Heart left ventricle (tissue), 16 donors: ENCODE results near the gene BDNF. TPM values are rescaled to one million over a fixed set of nuclear protein-coding genes. Genes with fewer than 3 reads are reported as not detected.
A peak's percentile ranks its signal among the peaks of the same experiment; 100 is the strongest.
"Not testable (repeated sequence)": the region's sequence is repeated elsewhere in the genome, so short reads cannot be mapped to it uniquely, and the experiment has no call there.

ENCODE experiments used
- ATAC-seq, 4 donors: fragments of 200-7000 bp; cut with Tn5 transposase; one replicate each; pipeline ENCODE4 v1.9.1; 2020 to 2022; ENCODE audit warnings: moderate library complexity in 4 of 4, mild to moderate bottlenecking in 3 of 4, moderate number of reproducible peaks in 1 of 4
- DNase-seq, 5 donors: peaks; one replicate each; pipeline ENCODE4 v3.0.0-alpha.2; 2020
- H3K27ac ChIP-seq, 12 donors: fragments of 200-600 bp; sonication (generic) in 4 of 12; one replicate each; pipeline versions ENCODE4 v1.5.0 to v1.8.0; 2016 to 2022; ENCODE audit warnings: mild to moderate bottlenecking in 2 of 12
- H3K27me3 ChIP-seq, 9 donors: fragments of 200-600 bp; sonication (generic) in 2 of 9; one replicate each; pipeline versions ENCODE4 v1.5.1 to v1.8.0; 2016 to 2022; ENCODE audit warnings: mild to moderate bottlenecking in 3 of 9
- H3K36me3 ChIP-seq, 9 donors: fragments of 200-600 bp; sonication (generic) in 2 of 9; one replicate each; pipeline versions ENCODE4 v1.5.0 to v1.8.0; 2018 to 2022; ENCODE audit warnings: mild to moderate bottlenecking in 2 of 9
- H3K4me1 ChIP-seq, 12 donors: fragments of 200-600 bp; sonication (generic) in 4 of 12; one replicate each; pipeline versions ENCODE4 v1.5.0 to v1.8.0; 2016 to 2022; ENCODE audit warnings: mild to moderate bottlenecking in 3 of 12
- H3K4me3 ChIP-seq, 12 donors: fragments of 200-600 bp; sonication (generic) in 4 of 12; one replicate each; pipeline versions ENCODE4 v1.5.0 to v1.8.0; 2017 to 2022; ENCODE audit warnings: mild to moderate bottlenecking in 9 of 12, moderate library complexity in 4 of 12
- H3K9me3 ChIP-seq, 12 donors: fragments of 200-600 bp; sonication (generic) in 4 of 12; one replicate each; pipeline versions ENCODE4 v1.5.0 to v1.8.0; 2016 to 2022; ENCODE audit warnings: mild to moderate bottlenecking in 1 of 12
- CTCF ChIP-seq, 12 donors: fragments of 200-600 bp; sonication (generic) in 4 of 12; IDR thresholded peaks; one replicate each; pipeline versions ENCODE4 v1.5.0 to v1.8.0; 2018 to 2022; ENCODE audit warnings: antibody characterized with exemption in 12 of 12, mild to moderate bottlenecking in 5 of 12
- POLR2A ChIP-seq, 2 donors: fragments of 450-650 bp; IDR thresholded peaks; one replicate each; pipeline ENCODE4 v1.6.1; 2017; ENCODE audit warnings: antibody characterized with exemption in 2 of 2, mild to moderate bottlenecking in 2 of 2, moderate library complexity in 2 of 2
- WGBS, 4 donors: extraction: QIAGEN DNeasy Blood & Tissue Kit in 2 of 4; methylation state at CpG; one replicate each; pipeline versions ENCODE4 v1.1.5 to v1.1.7; 2013 to 2018; 5-methylcytosine and 5-hydroxymethylcytosine counted together
- intact Hi-C, 10 donors: fragments of 100-400 bp; cut with DNase I; formaldehyde crosslinking; loops; one replicate each; pipeline versions ENCODE4 v1.11.1 to v1.14.2; 2022
- long read RNA-seq, 3 donors: library from polyadenylated mRNA; unstranded; transcript quantifications; one replicate each; pipeline ENCODE4 v2.0.0, GENCODE V29; 2020 to 2021
- polyA plus RNA-seq, 2 donors: library from polyadenylated mRNA; stranded (reverse); fragments of 200-250 nt; gene quantifications; one replicate each; pipeline ENCODE4 v1.2.3, GENCODE V29; 2013
- total RNA-seq, 9 donors: library from RNA; depleted of rRNA in 2 of 9; stranded (reverse); fragments of >200 nt in 2 of 9; fragmentation: NEBNext Ultra II Directional in 3 of 9; extraction: Animal tissue kit (Norgen Biotek cat#: 25700) in 3 of 9; gene quantifications; one replicate each; pipeline versions ENCODE4 v1.1.0 to v1.2.4, GENCODE V29; 2016 to 2023
- donor health status: ischemic (EF 13 %, LVEDD 7.1; RV severe dilation, severe dysfunction).
- donor health status: healthy with polysubstance abuse.
- donor health status: DM: no; HTN: yes; CAD: no.
- donor health status: DM: no; HTN: no; CAD: no.
- donor health status: ischemic (EF 25% LVEDD 6.9; RV normal size, moderate dysfunction).
- donor health status: ischemic (EF 25% LVEDD 5.7; RV mildly dilated, moderate dysfunction).
- donor health status: healthy.
- donor health status: DM: yes; HTN: yes; CAD: no.
- donor health status: ischemic (EF 35%, LVEDD 5.7; RV mildly dilated, moderate dysfunction).
- donor health status: nonischemic (EF 11% LVEDD 7.7; RV severe dilation, severe dysfunction).
- donor health status: DM: yes; HTN: yes; CAD: no.
- donor health status: PGD.
- donor health status: ischemic (EF 29% LVEDD 5.4; RV normal size, mild dysfunction).
- donor health status: nonischemic (EF 23%, LVEDD 6.1; RV moderate dilation, normal function).

The BDNF gene
- total RNA-seq (1 to 10 TPM; 2.1 to 8.5 (median 3.8) TPM), polyA plus RNA-seq (1 to 10 TPM in 1 of 2 donors, under 1 TPM in 1; 0.93 to 3.1 TPM)
- long read RNA-seq, donor 1, full-length matches to known transcripts, result 8 of 8 reads
- long read RNA-seq, donor 1, partial matches to known transcripts, result 0 of 8 reads
- long read RNA-seq, donor 1, other reads (novel, unspliced or antisense), result 0 of 8 reads
- long read RNA-seq, donor 2, full-length matches to known transcripts, result 11 of 11 reads
- long read RNA-seq, donor 2, partial matches to known transcripts, result 0 of 11 reads
- long read RNA-seq, donor 2, other reads (novel, unspliced or antisense), result 0 of 11 reads
- long read RNA-seq, donor 3, full-length matches to known transcripts, result 3 of 4 reads
- long read RNA-seq, donor 3, partial matches to known transcripts, result 0 of 4 reads
- long read RNA-seq, donor 3, other reads (novel, unspliced or antisense), result 1 of 4 reads

- peak in 3 of 4 donors; percentile 14 to 55 (median 52) for ATAC-seq
- peak in 1 of 2 donors; percentile 70 for TF ChIP-seq POLR2A (IDR thresholded peaks at IDR 0.05)
- no peak for TF ChIP-seq CTCF (IDR thresholded peaks at IDR 0.05)
- no peaks in the 10 kb centered on the region for H3K9me3 ChIP-seq
- H3K4me3 ChIP-seq, result peak within 1 kb of the TSS; percentile 43 to 73 (median 63)
- DNase-seq, result peak in 1 of 5 donors; percentile 28
- no peaks in the 10 kb centered on the region for H3K36me3 ChIP-seq
- intact Hi-C loops, result loop anchor here in 7 of 10 donors (2.0 to 10.0 kb wide), 8 partner anchors 176 to 1627 kb away; no protein-coding TSS in a partner anchor
- peak within 1 kb of the TSS in 10 of 12 donors; percentile 7 to 87 (median 58) for H3K27ac ChIP-seq
- peaks cover 0 to 72% (median 15%) of the 10 kb centered on the region in 9 donors for H3K27me3 ChIP-seq
- 1 to 3% (median 1%) methylated on average over 36 to 92 of the region's 92 CpGs for WGBS, 4 donors
- peaks cover 0 to 35% (median 12%) of the 10 kb centered on the region in 12 donors for H3K4me1 ChIP-seq
Measured at GRCh38 chr11:27700351-27701301, at the start of gene BDNF. Gene BDNF (minus strand): TSS chr11:27700455. CDS start chr11:27658564, 41,891 bp downstream.

GRCh38 chr11:27740362-27741013 is 40.2 kb upstream of the BDNF start:
- no peak for ATAC-seq
- 37 to 46% (median 42%) methylated on average over 7 of the region's 7 CpGs for WGBS, 4 donors
- no peak for TF ChIP-seq CTCF (IDR thresholded peaks at IDR 0.05)
- no peak for TF ChIP-seq POLR2A (IDR thresholded peaks at IDR 0.05)

GRCh38 chr11:27735281-27735680 is 35.0 kb upstream of the BDNF start:
- WGBS, 4 donors, result 26 to 60% (median 41%) methylated on average over 1 of the region's 1 CpG
- Histone ChIP-seq H3K36me3 (no peaks in the 10 kb centered on the region), H3K9me3 (no peaks in the 10 kb centered on the region), H3K4me1 (no peaks in the 10 kb centered on the region), H3K27me3 (peaks cover 0 to 8% (median 0%) of the 10 kb centered on the region in 9 donors), H3K4me3 (no peak overlapping the region), H3K27ac (no peak overlapping the region)
- TF ChIP-seq CTCF (IDR thresholded peaks at IDR 0.05) (no peak), POLR2A (IDR thresholded peaks at IDR 0.05) (no peak)
- intact Hi-C loops, result no loop called here
- no peak for DNase-seq
- ATAC-seq, result no peak

More at GRCh38 chr11:27740362-27741013, 40.2 kb upstream of the BDNF start:
- Histone ChIP-seq H3K4me3 (no peak overlapping the region), H3K4me1 (no peaks in the 10 kb centered on the region), H3K9me3 (no peaks in the 10 kb centered on the region), H3K36me3 (no peaks in the 10 kb centered on the region), H3K27ac (no peak overlapping the region), H3K27me3 (peaks cover 0 to 13% (median 0%) of the 10 kb centered on the region in 9 donors)
- intact Hi-C loops, result no loop called here
- no peak for DNase-seq

GRCh38 chr11:27731803-27732202 is 31.5 kb upstream of the BDNF start:
- H3K27me3 ChIP-seq, ATAC-seq, DNase-seq, H3K27ac ChIP-seq, H3K9me3 ChIP-seq, H3K4me1 ChIP-seq, H3K4me3 ChIP-seq, H3K36me3 ChIP-seq, intact Hi-C loops: not testable (repeated sequence)
- 87 to 95% (median 89%) methylated on average over 7 of the region's 7 CpGs for WGBS, 4 donors
